SK-N-SH (cell line): ENCODE results near the gene PISD. TPM values are rescaled to one million over a fixed set of nuclear protein-coding genes. Genes with fewer than 3 reads are reported as not detected.

ENCODE experiments used
- CTCF ChIA-PET: fragments of 300-600, 350-600 bp; formaldehyde crosslinking; extraction: SDS; loops from one replicate; lab custom pipeline; 2021; lab: Yijun Ruan, JAX
- POLR2A ChIA-PET: fragments of 350-600 bp; sonication (Branson Sonifier 250); formaldehyde crosslinking; extraction: SDS; loops from one replicate; lab custom pipeline; 2020; ENCODE audit warnings: antibody characterized with exemption, inconsistent platforms; lab: Yijun Ruan, JAX
- DNase-seq: peaks from one replicate; pipeline ENCODE4 v3.0.0; 2012
- H2AFZ ChIP-seq: fragments of 200-600 bp; sonication (generic); 2 replicates; pipeline ENCODE4 v1.8.1; 2016; ENCODE audit warnings: antibody characterized with exemption, mild to moderate bottlenecking, low read depth
- H3F3A ChIP-seq: fragments of 200-600 bp; sonication (generic); replicated peaks from 2 replicates; pipeline ENCODE3; 2016; ENCODE audit warnings: antibody characterized with exemption, mild to moderate bottlenecking; ENCODE audit not compliant: insufficient read depth
- H3K27ac ChIP-seq, 2 experiments: fragments of 200-500 bp in 1 of 2; fragments of 200-600 bp in 1 of 2; sonication (Bioruptor generic) in 1 of 2; sonication (generic), shearing (Covaris generic) in 1 of 2; 2 replicates each; pipeline versions ENCODE4 v1.5.1 to v1.6.1; 2014 to 2016; ENCODE audit warnings: low read depth in 2 of 2, inconsistent platforms in 1 of 2, low read length in 1 of 2, mild to moderate bottlenecking in 1 of 2, mixed read lengths in 1 of 2
- H3K27me3 ChIP-seq: fragments of 200-600 bp; sonication (generic), shearing (Covaris generic); 2 replicates; pipeline ENCODE4 v1.6.1; 2016; ENCODE audit warnings: mixed run types; ENCODE audit not compliant: insufficient read depth
- H3K36me3 ChIP-seq, 2 experiments: fragments of 200-500 bp in 1 of 2; fragments of 200-600 bp in 1 of 2; sonication (Bioruptor generic) in 1 of 2; sonication (generic) in 1 of 2; replicated peaks in 1 of 2; 2 replicates each; pipeline versions ENCODE3 to v1.5.1; 2014 to 2016; ENCODE audit warnings: low read length in 1 of 2, mild to moderate bottlenecking in 1 of 2; ENCODE audit not compliant: insufficient read depth in 2 of 2, control insufficient read depth in 1 of 2
- H3K4me1 ChIP-seq, 2 experiments: fragments of 200-500 bp in 1 of 2; fragments of 200-600 bp in 1 of 2; sonication (Bioruptor generic) in 1 of 2; sonication (generic), shearing (Covaris generic) in 1 of 2; 2 replicates each; pipeline versions ENCODE4 v1.5.1 to v1.6.1; 2014 to 2016; ENCODE audit warnings: low read depth in 1 of 2, low read length in 1 of 2, mixed run types in 1 of 2; ENCODE audit not compliant: insufficient read depth in 2 of 2, control insufficient read depth in 1 of 2
- H3K4me2 ChIP-seq: fragments of 200-600 bp; sonication (generic), shearing (Covaris generic); 2 replicates; pipeline ENCODE4 v1.6.1; 2017; ENCODE audit warnings: mixed run types
- H3K4me3 ChIP-seq, 2 experiments: fragments of 200-500 bp in 1 of 2; fragments of 200-600 bp in 1 of 2; sonication (Bioruptor generic) in 1 of 2; sonication (generic), shearing (Covaris generic) in 1 of 2; 2 replicates each; pipeline versions ENCODE4 v1.5.1 to v1.8.1; 2014 to 2016; ENCODE audit warnings: low read depth in 2 of 2, inconsistent platforms in 1 of 2, low read length in 1 of 2, mild to moderate bottlenecking in 1 of 2, mixed read lengths in 1 of 2, moderate library complexity in 1 of 2
- H3K79me2 ChIP-seq: fragments of 200-600 bp; sonication (generic); 2 replicates; pipeline ENCODE4 v1.8.1; 2017; ENCODE audit warnings: mild to moderate bottlenecking; ENCODE audit not compliant: insufficient read depth
- H3K9ac ChIP-seq: fragments of 200-600 bp; sonication (generic); 2 replicates; pipeline ENCODE4 v1.6.1; 2017; ENCODE audit warnings: mixed run types
- H3K9me2 ChIP-seq: fragments of 200-600 bp; sonication (generic); 2 replicates; pipeline ENCODE4 v1.6.1; 2017; ENCODE audit warnings: mixed run types
- H3K9me3 ChIP-seq: fragments of 200-600 bp; sonication (generic); 2 replicates; pipeline ENCODE4 v1.6.1; 2017; ENCODE audit warnings: mixed run types, mild to moderate bottlenecking, moderate library complexity
- H4K20me1 ChIP-seq: fragments of 200-600 bp; sonication (generic); 2 replicates; pipeline ENCODE4 v1.6.1; 2017; ENCODE audit warnings: mild to moderate bottlenecking, mixed run types; ENCODE audit not compliant: insufficient read depth
- FOXJ3 ChIP-seq: sonication (generic); formaldehyde crosslinking; IDR thresholded peaks from 2 replicates; pipeline ENCODE4 v1.5.1; 2020; ENCODE audit warnings: mild to moderate bottlenecking, missing genetic modification reagents
- GATA2 ChIP-seq: sonication (generic); formaldehyde crosslinking; IDR thresholded peaks from 2 replicates; pipeline ENCODE4 v1.5.0; 2020; ENCODE audit warnings: mild to moderate bottlenecking, missing genetic modification reagents
- JUND ChIP-seq: IDR thresholded peaks from 2 replicates; pipeline ENCODE4 v1.4.0; 2012
- MEF2A ChIP-seq: IDR thresholded peaks from 2 replicates; pipeline ENCODE4 v1.4.0; 2012; ENCODE audit warnings: low read depth, borderline replicate concordance
- MXI1 ChIP-seq: IDR thresholded peaks from 2 replicates; pipeline ENCODE4 v1.6.1; 2012; ENCODE audit warnings: mild to moderate bottlenecking, low read depth, low read length, improper control_type of control experiment
- TCF12 ChIP-seq: IDR thresholded peaks from 2 replicates; pipeline ENCODE4 v1.4.0; 2012
- TEAD4 ChIP-seq: IDR thresholded peaks from 2 replicates; pipeline ENCODE4 v1.4.0; 2012; ENCODE audit warnings: mild to moderate bottlenecking, borderline replicate concordance; ENCODE audit not compliant: insufficient read depth
- WGBS: methylation state at CpG from one replicate; pipeline ENCODE4 v1.1.6; 2017; ENCODE audit warnings: low lambda C conversion rate; 5-methylcytosine and 5-hydroxymethylcytosine counted together
- polyA plus RNA-seq, 3 experiments: library from polyadenylated mRNA; depleted of rRNA; stranded (reverse); fragments of >200 nt; gene quantifications; 2 replicates each; pipeline ENCODE4 v1.2.3, GENCODE V29; 2012
- TF ChIP-seq, protein P1 (sequence below): fragments of 200-600 bp; sonication (generic); IDR thresholded peaks from 2 replicates; pipeline ENCODE4 v1.6.1; 2017; ENCODE audit warnings: antibody characterized with exemption, mild to moderate bottlenecking, moderate library complexity
- TF ChIP-seq, protein P2 (sequence below): IDR thresholded peaks from 2 replicates; pipeline ENCODE4; 2012

PISD gene
- polyA plus RNA-seq, 1 of the 3 experiments (the other 2 are of a cell fraction): 34.9 TPM

DNA sequence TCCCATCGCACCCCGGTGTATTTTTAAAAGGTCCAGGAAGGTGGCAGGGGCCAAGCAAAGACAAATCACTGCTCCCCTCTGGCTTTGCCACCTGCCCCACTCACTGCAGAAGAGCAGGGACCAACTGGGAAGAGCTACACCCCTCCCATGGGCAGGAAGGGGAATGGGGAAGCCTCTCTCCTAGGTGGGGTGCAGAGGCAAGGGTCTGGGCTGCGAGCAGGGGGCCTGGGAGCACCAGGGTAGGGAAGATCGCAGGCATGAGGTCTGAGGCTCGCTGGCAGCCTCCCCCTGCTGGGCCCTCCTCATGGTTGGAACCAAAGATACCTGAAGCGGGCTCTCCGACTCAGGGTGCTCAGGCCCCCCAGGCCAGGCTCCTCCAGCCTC, 36.8 kb downstream of the PISD start (continued):
- TF ChIP-seq FOXJ3 (CRISPR knock-in tag): no peak
- TF ChIP-seq JUND: no peak
- TF ChIP-seq GATA2: no peak
- TF ChIP-seq MXI1: no peak
- TF ChIP-seq TCF12: no peak
- TF ChIP-seq MEF2A: no peak
- TF ChIP-seq, protein P1, sequence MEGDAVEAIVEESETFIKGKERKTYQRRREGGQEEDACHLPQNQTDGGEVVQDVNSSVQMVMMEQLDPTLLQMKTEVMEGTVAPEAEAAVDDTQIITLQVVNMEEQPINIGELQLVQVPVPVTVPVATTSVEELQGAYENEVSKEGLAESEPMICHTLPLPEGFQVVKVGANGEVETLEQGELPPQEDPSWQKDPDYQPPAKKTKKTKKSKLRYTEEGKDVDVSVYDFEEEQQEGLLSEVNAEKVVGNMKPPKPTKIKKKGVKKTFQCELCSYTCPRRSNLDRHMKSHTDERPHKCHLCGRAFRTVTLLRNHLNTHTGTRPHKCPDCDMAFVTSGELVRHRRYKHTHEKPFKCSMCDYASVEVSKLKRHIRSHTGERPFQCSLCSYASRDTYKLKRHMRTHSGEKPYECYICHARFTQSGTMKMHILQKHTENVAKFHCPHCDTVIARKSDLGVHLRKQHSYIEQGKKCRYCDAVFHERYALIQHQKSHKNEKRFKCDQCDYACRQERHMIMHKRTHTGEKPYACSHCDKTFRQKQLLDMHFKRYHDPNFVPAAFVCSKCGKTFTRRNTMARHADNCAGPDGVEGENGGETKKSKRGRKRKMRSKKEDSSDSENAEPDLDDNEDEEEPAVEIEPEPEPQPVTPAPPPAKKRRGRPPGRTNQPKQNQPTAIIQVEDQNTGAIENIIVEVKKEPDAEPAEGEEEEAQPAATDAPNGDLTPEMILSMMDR: no peak

DNA sequence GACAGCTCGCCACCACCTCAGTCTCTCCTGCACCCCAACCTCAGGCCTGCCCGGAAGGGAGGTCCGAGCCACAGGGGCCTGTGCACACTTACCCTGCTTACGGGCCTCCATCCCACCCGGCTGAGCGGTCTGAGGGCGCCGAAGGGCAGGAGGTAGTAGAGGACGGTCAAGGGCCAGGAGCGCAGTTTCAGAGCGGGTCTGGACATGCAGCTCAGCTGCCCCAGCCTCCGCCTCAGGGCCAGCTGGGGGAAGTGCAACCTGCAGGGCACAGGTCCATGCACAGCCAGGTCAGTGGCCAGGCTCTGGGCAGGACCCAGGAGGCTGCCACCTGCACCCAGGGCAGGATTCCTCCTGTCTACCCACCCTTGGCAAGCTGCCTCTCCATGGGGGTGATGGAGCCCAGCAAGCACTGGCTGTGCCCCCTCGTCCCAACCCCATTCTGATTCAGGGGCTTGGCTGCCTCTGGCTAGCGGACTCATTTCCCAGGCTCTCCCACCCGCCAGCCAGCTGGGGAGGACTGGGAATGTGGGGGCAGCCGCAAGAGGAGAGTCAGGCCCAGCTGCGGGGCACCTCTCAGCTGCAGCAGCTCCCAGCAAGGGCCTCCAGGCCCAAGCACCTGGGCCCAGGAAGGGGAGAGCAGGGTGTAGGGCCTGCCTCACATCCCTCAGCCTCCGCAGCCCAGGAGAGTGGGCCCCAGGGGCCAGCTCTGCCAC, 38.3 kb downstream of the PISD start:
- no peak overlapping the region for H3K4me2 ChIP-seq
- H3K9me2 ChIP-seq: no peaks in the 10 kb centered on the region
- no peak overlapping the region for H3K4me3 ChIP-seq
- peak overlapping the region in 1 of 2 experiments; percentile 60; a peak in 1 of 4 replicates for H3K27ac ChIP-seq
- no peak for DNase-seq
- no peak overlapping the region for H3K9ac ChIP-seq
- H3K9me3 ChIP-seq: no peaks in the 10 kb centered on the region
- no peak overlapping the region for H2AFZ ChIP-seq
- H3K36me3 ChIP-seq: peaks cover 12 to 48% of the 10 kb centered on the region in 2 experiments
- H3K27me3 ChIP-seq: no peaks in the 10 kb centered on the region
- peaks cover 58% of the 10 kb centered on the region for H4K20me1 ChIP-seq
- POLR2A ChIA-PET: no interaction called here
- peaks cover 60% of the 10 kb centered on the region for H3K79me2 ChIP-seq
- H3F3A ChIP-seq: no peaks in the 10 kb centered on the region
- TF ChIP-seq, protein P2, sequence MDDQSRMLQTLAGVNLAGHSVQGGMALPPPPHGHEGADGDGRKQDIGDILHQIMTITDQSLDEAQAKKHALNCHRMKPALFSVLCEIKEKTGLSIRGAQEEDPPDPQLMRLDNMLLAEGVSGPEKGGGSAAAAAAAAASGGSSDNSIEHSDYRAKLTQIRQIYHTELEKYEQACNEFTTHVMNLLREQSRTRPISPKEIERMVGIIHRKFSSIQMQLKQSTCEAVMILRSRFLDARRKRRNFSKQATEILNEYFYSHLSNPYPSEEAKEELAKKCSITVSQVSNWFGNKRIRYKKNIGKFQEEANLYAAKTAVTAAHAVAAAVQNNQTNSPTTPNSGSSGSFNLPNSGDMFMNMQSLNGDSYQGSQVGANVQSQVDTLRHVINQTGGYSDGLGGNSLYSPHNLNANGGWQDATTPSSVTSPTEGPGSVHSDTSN: no peak
- 95% methylated on average over 8 of the region's 18 CpGs for WGBS
- peaks cover 0 to 55% of the 10 kb centered on the region in 2 experiments; a peak in 1 of 4 replicates for H3K4me1 ChIP-seq
- CTCF ChIA-PET: interaction anchor here (1.0 to 2.8 kb wide), 4 partner anchors 11 to 62 kb away, joined by 3 to 7 read pairs (median 6); no protein-coding TSS in a partner anchor

DNA sequence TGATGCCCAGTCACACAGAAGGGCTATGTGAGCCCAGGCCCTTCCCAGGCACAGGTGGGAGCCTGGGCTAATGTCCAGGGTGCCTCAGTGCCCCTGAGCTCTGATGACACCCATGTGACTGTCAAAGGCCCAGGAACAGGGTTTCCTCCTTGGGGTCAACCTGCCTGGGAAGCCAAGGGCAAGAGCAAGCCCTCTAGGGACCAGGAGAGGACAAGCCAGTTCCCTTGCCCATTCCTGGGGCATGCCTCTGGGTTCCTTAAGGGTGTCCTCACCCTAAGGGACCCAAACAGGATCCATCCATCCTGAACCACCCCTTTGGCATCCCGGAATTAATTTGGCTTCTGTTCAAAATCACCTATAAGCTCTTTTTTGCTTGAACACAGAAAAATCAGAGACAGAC, 39.0 kb downstream of the PISD start:
- 100% methylated on average over 1 of the region's 1 CpG for WGBS
- H3K27ac ChIP-seq: no peak overlapping the region; a peak in 1 of 4 replicates

More for the DNA sequence above, 39.0 kb downstream of the PISD start:
- Histone ChIP-seq H4K20me1 (peaks cover 50% of the 10 kb centered on the region), H2AFZ (no peak overlapping the region), H3K4me1 (peaks cover 0 to 50% of the 10 kb centered on the region in 2 experiments; a peak in 1 of 4 replicates), H3K9ac (no peak overlapping the region), H3K4me2 (no peak overlapping the region), H3K9me3 (no peaks in the 10 kb centered on the region), H3K79me2 (peaks cover 52% of the 10 kb centered on the region), H3K27me3 (no peaks in the 10 kb centered on the region), H3K9me2 (no peaks in the 10 kb centered on the region), H3K36me3 (peaks cover 6 to 56% of the 10 kb centered on the region in 2 experiments), H3K4me3 (no peak overlapping the region), H3F3A (no peaks in the 10 kb centered on the region)
- no peak for TF ChIP-seq TEAD4
- no peak for DNase-seq
- ChIA-PET CTCF (interaction anchor here (0.9 kb wide), 1 partner anchor 37 kb away, joined by 5 read pairs; no protein-coding TSS in a partner anchor), POLR2A (no interaction called here)
